H1 (cell line): Measurements from ENCODE around the gene SLC25A38. TPM values are rescaled to one million over a fixed set of nuclear protein-coding genes. Genes with fewer than 3 reads are reported as not detected.

Experiments
- BCL11A ChIP-seq, 2 experiments: IDR thresholded peaks; one replicate each; pipeline ENCODE4 v1.6.1; 2011; ENCODE audit warnings: low read depth in 2 of 2, low read length in 2 of 2, mild to moderate bottlenecking in 2 of 2
- CTCF ChIP-seq, 3 experiments: IDR thresholded peaks; 1 replicate in 2 of 3; 2 replicates in 1 of 3; pipeline versions ENCODE4 v1.5.1 to v1.6.1; 2011; ENCODE audit warnings: low read length in 3 of 3, mild to moderate bottlenecking in 3 of 3, inconsistent platforms in 2 of 3, low read depth in 1 of 3, moderate library complexity in 1 of 3; ENCODE audit not compliant: insufficient read depth in 1 of 3; ENCODE audit errors: control extremely low read depth in 1 of 3
- POLR2AphosphoS5 ChIP-seq: IDR thresholded peaks from 2 replicates; pipeline ENCODE4 v1.6.1; 2011; ENCODE audit warnings: low read depth, low read length
- SP2 ChIP-seq: IDR thresholded peaks from 2 replicates; pipeline ENCODE4 v1.6.1; 2012; ENCODE audit warnings: mild to moderate bottlenecking, low read length, inconsistent platforms
- polyA plus RNA-seq, 7 experiments: library from polyadenylated mRNA; depleted of rRNA in 3 of 7; stranded (reverse) in 5 of 7; unstranded in 2 of 7; fragments of >200 nt in 5 of 7; fragments of 200-250 nt in 2 of 7; gene quantifications; 1 replicate in 5 of 7; 2 replicates in 1 of 7; 4 replicates in 1 of 7; pipeline versions ENCODE4 v1.2.1 to v1.2.3, GENCODE V29; 2011 to 2013; ENCODE audit warnings: missing spikeins in 2 of 7, mixed read lengths in 2 of 7
- total RNA-seq: library from RNA; stranded (reverse); fragmentation: NEBNext Ultra II Directional; extraction: Animal tissue kit (Norgen Biotek cat#: 25700); gene quantifications from 2 replicates; pipeline ENCODE4 v1.2.1, GENCODE V29; 2021

The SLC25A38 gene
- total and polyA plus RNA-seq, 2 of the 8 experiments (the other 6 are each of a cell fraction or from before 2014, with no cell fraction given) = 41.2 to 45.8 TPM

GRCh38 chr3:39386318-39386717, 3.1 kb downstream of the SLC25A38 start (continued):
- no peak for TF ChIP-seq CTCF (IDR thresholded peaks at IDR 0.05; ENCODE audit: control extremely low read depth in 1 of 3, insufficient read depth in 1 of 3, low read depth in 1 of 3, low read length in 3 of 3)
- no peak for TF ChIP-seq POLR2AphosphoS5
- TF ChIP-seq SP2 = no peak
- TF ChIP-seq BCL11A (IDR thresholded peaks at IDR 0.05; ENCODE audit: low read depth in 2 of 2, low read length in 2 of 2) = no peak
- TF ChIP-seq, all 59 proteins: peak for 0
